GM12872 (cell line): ENCODE measurements around the gene MOCS2.

Experiments
- TF ChIP-seq, protein P1 (sequence below): IDR thresholded peaks from 3 replicates; pipeline ENCODE4 v1.5.1; 2011; ENCODE audit warnings: low read depth, mild to moderate bottlenecking, low read length, moderate library complexity; ENCODE audit not compliant: insufficient read depth

The MOCS2 gene

GRCh38 chr5:53123702-53124101 is 14.1 kb upstream of the MOCS2 start:
- TF ChIP-seq, protein P1, sequence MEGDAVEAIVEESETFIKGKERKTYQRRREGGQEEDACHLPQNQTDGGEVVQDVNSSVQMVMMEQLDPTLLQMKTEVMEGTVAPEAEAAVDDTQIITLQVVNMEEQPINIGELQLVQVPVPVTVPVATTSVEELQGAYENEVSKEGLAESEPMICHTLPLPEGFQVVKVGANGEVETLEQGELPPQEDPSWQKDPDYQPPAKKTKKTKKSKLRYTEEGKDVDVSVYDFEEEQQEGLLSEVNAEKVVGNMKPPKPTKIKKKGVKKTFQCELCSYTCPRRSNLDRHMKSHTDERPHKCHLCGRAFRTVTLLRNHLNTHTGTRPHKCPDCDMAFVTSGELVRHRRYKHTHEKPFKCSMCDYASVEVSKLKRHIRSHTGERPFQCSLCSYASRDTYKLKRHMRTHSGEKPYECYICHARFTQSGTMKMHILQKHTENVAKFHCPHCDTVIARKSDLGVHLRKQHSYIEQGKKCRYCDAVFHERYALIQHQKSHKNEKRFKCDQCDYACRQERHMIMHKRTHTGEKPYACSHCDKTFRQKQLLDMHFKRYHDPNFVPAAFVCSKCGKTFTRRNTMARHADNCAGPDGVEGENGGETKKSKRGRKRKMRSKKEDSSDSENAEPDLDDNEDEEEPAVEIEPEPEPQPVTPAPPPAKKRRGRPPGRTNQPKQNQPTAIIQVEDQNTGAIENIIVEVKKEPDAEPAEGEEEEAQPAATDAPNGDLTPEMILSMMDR = no peak

DNA sequence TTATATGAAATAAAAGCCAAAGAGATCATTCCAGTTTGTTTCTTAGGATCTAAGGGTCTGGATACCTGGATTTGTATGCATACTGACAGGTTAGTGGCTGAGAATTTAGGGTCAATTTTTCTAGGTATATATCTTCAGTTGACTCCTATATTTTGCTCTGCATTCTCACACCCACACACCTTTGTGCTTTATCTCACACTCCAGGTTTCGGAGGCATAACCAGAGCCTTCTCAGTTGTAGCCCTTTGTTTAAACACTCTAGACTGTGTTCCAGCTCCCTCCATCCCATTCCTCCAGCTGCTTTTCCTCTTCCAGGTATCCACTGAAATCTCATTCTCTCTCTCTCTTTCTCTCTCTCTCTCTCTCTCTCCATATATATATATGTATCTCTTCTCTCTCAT is 10.6 kb upstream of the MOCS2 start:
- TF ChIP-seq, protein P1 = no peak

- TF ChIP-seq, protein P1 = no peak
Measured at GRCh38 chr5:53118879-53119278, 9.3 kb upstream of the MOCS2 start.

DNA sequence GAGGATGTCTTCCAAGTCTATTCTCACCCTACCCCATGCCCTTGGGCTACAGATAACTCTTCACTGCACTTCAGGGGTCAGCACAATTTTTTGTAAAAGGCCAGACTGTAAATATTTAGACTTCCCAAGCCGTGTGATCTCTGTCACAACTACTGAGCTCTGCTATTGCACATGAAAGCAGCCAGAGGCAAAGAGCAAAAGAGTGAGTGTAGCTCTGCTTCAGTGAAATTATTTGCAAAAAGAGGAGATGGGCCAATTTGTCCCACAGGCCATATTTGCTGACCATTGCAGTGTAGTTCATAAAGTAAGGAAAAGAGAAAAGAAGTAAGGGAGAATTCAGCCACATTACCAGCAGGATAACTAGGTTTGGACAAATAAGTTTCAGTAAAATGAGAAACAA is 7.0 kb upstream of the MOCS2 start:
- TF ChIP-seq, protein P1 = no peak

- TF ChIP-seq, protein P1 = 0 out of 3 replicates have a peak, but pooled peaks have one; percentile 3
Measured at GRCh38 chr5:53114988-53115387, 5.4 kb upstream of the MOCS2 start.

GRCh38 chr5:53113947-53114346 is 4.4 kb upstream of the MOCS2 start:
- TF ChIP-seq, protein P1 = no peak

DNA sequence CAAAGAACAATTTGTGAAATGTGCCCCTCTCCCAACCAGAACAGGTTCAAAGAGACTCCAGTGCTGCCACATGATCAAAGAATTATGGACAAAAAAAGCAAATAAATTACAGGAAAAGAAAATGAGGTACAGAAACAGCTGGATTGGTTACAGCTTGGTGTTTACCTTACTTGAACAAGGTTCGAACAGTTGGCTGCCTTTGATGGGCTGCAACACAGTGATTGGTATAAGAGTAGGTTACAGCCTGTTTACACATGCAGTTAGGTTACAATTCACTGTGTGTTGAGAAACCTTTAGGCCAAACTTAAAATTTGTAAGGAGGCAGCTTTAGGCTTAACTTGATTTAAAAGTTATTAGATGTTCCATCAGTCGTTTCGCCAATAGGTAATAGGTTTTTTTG is 3.4 kb upstream of the MOCS2 start:
- TF ChIP-seq, protein P1 = no peak

DNA sequence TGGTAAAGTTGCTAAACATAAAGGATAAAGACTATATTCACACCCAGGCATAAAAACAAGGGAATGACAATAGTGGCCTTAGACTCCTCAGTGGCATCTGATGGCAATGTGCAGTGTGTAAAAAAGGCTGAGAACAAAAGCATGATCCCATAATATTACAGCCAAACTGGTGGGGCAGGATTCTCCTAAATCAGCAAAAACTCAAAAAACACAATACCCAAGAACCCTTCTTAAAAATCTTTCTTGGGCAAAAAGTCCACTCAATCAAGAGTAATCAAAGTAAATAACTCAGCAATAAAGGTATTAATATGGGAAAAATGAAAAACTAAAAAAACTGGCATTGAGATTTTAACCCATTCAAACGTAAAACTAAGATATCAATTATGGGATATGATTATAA is 1.6 kb upstream of the MOCS2 start:
- TF ChIP-seq, protein P1 = no peak
